Endothelial cell of umbilical vein (primary cell): Measurements from ENCODE around the gene IGSF9B. TPM values are rescaled to one million over a fixed set of nuclear protein-coding genes. Genes with fewer than 3 reads are reported as not detected.

ENCODE experiments used
- BruUV-seq: library from RNA; stranded (reverse); fragments of 400-500 nt; replicated peaks from 2 replicates; lab custom pipeline; 2021; lab: Mats Ljungman, UMichigan
- CTCF ChIA-PET: fragments of 300-600, 350-600 bp; sonication (Branson Sonifier 250); formaldehyde crosslinking; loops from one replicate; lab custom pipeline; 2021; ENCODE audit warnings: antibody characterized with exemption, inconsistent platforms; lab: Charles Lee
- POLR2A ChIA-PET: fragments of 300-600, 350-600 bp; sonication (Branson Sonifier 250); formaldehyde crosslinking; loops from one replicate; lab custom pipeline; 2021; ENCODE audit warnings: antibody characterized with exemption, inconsistent platforms; lab: Charles Lee
- DNase-seq: peaks from one replicate; pipeline ENCODE4 v3.0.0-alpha.2; 2011; ENCODE audit warnings: low read depth, low spot score
- FAIRE-seq: peaks from 2 replicates; lab custom pipeline; 2011; peaks lifted over from hg19 to GRCh38; lab: Jason Lieb, UNC
- H2AFZ ChIP-seq: 2 replicates; pipeline ENCODE4 v1.6.0; 2012; ENCODE audit warnings: low read depth, low read length, control low read depth, inconsistent platforms
- H3K27ac ChIP-seq: 2 replicates; pipeline ENCODE4 v1.5.1; 2011; ENCODE audit warnings: low read depth, mild to moderate bottlenecking, control low read depth, low read length, moderate library complexity; ENCODE audit not compliant: insufficient read depth
- H3K27me3 ChIP-seq, 2 experiments: 2 replicates each; pipeline versions ENCODE4 v1.6.0 to v1.6.1; 2011; ENCODE audit warnings: low read length in 2 of 2, mixed read lengths in 1 of 2; ENCODE audit not compliant: control insufficient read depth in 2 of 2, insufficient read depth in 2 of 2
- H3K36me3 ChIP-seq, 2 experiments: 2 replicates in 1 of 2; 3 replicates in 1 of 2; pipeline ENCODE4 v1.5.1; 2011; ENCODE audit warnings: low read length in 2 of 2, mild to moderate bottlenecking in 1 of 2, moderate library complexity in 1 of 2; ENCODE audit not compliant: control insufficient read depth in 2 of 2, insufficient read depth in 2 of 2; ENCODE audit errors: extremely low read depth in 1 of 2
- H3K4me1 ChIP-seq: 3 replicates; pipeline ENCODE4 v1.5.1; 2011; ENCODE audit warnings: mild to moderate bottlenecking, low read length; ENCODE audit not compliant: control insufficient read depth, insufficient read depth; ENCODE audit errors: extremely low read depth
- H3K4me2 ChIP-seq: 2 replicates; pipeline ENCODE4 v1.6.1; 2011; ENCODE audit warnings: low read length, control low read depth, mixed read lengths; ENCODE audit not compliant: insufficient read depth
- H3K4me3 ChIP-seq, 3 experiments: fragments of 200-600 bp in 1 of 3; sonication (generic), shearing (Covaris generic) in 1 of 3; replicated peaks in 1 of 3; 2 replicates each; pipeline ENCODE4 v1.5.1; 2011 to 2016; ENCODE audit warnings: control low read depth in 3 of 3, low read length in 3 of 3, mild to moderate bottlenecking in 2 of 3, inconsistent platforms in 1 of 3, low read depth in 1 of 3, moderate library complexity in 1 of 3; ENCODE audit not compliant: insufficient read depth in 1 of 3
- H3K79me2 ChIP-seq: 2 replicates; pipeline ENCODE4 v1.6.0; 2012; ENCODE audit warnings: low read length, inconsistent platforms; ENCODE audit not compliant: control insufficient read depth, insufficient read depth
- H3K9ac ChIP-seq: replicated peaks from 2 replicates; pipeline ENCODE3; 2011; ENCODE audit warnings: low read length, control low read depth; ENCODE audit not compliant: insufficient read depth; ENCODE audit errors: extremely low read depth
- H3K9me1 ChIP-seq: replicated peaks from 3 replicates; pipeline ENCODE4 v1.6.0; 2011; ENCODE audit warnings: mild to moderate bottlenecking, low read length; ENCODE audit not compliant: control insufficient read depth, insufficient read depth; ENCODE audit errors: extremely low read depth
- H3K9me3 ChIP-seq: replicated peaks from 2 replicates; pipeline ENCODE4 v1.5.1; 2012; ENCODE audit warnings: low read length, inconsistent platforms; ENCODE audit not compliant: control insufficient read depth, insufficient read depth
- H4K20me1 ChIP-seq: replicated peaks from 2 replicates; pipeline ENCODE3; 2011; ENCODE audit warnings: mild to moderate bottlenecking, low read length; ENCODE audit not compliant: control insufficient read depth, insufficient read depth; ENCODE audit errors: extremely low read depth
- EZH2 ChIP-seq: IDR thresholded peaks from 2 replicates; pipeline ENCODE4 v1.6.1; 2012; ENCODE audit warnings: borderline replicate concordance, low read depth, mild to moderate bottlenecking, moderate library complexity, low read length, inconsistent platforms; ENCODE audit not compliant: severe bottlenecking
- FOS ChIP-seq: IDR thresholded peaks from 2 replicates; pipeline ENCODE4 v1.6.1; 2011; ENCODE audit warnings: mild to moderate bottlenecking, low read length, moderate library complexity, borderline replicate concordance; ENCODE audit not compliant: insufficient read depth
- GATA2 ChIP-seq: IDR thresholded peaks from 2 replicates; pipeline ENCODE4 v1.7.0; 2011; ENCODE audit warnings: low read depth, mild to moderate bottlenecking, moderate library complexity, mixed read lengths, low read length; ENCODE audit not compliant: insufficient read length, insufficient read depth
- JUN ChIP-seq: IDR thresholded peaks from 2 replicates; pipeline ENCODE4 v1.6.1; 2011; ENCODE audit warnings: borderline replicate concordance, low read depth; ENCODE audit not compliant: insufficient read length, insufficient read depth
- MYC ChIP-seq: IDR thresholded peaks from one replicate; pipeline ENCODE4 v1.6.1; 2011; ENCODE audit warnings: mild to moderate bottlenecking, low read depth, low read length
- POLR2A ChIP-seq: IDR thresholded peaks from 2 replicates; pipeline ENCODE4 v1.6.1; 2012; ENCODE audit warnings: low read depth, mild to moderate bottlenecking, control low read depth, low read length
- POLR2AphosphoS5 ChIP-seq: IDR thresholded peaks from 2 replicates; pipeline ENCODE4 v1.6.1; 2012; ENCODE audit warnings: low read depth, mild to moderate bottlenecking, control low read depth, low read length, moderate library complexity; ENCODE audit not compliant: insufficient read depth
- dilution Hi-C: fragments of 300-500 bp; cut with MboI; formaldehyde crosslinking; loops from one replicate; pipeline ENCODE4 v1.15.0; 2019; ENCODE audit warnings: low sequenced_read_pairs; ENCODE audit not compliant: extremely low pct_ligation_motif_present
- intact Hi-C: fragments of 100-400 bp; cut with micrococcal nuclease; formaldehyde crosslinking; loops from one replicate; pipeline ENCODE4 v1.10.0; 2022
- polyA plus RNA-seq, 4 experiments: library from polyadenylated mRNA; depleted of rRNA in 3 of 4; stranded (reverse) in 3 of 4; unstranded in 1 of 4; fragments of >200 nt; gene quantifications; 2 replicates each; pipeline versions ENCODE4 v1.2.1 to v1.2.3, GENCODE V29; 2011 to 2012; ENCODE audit warnings: missing spikeins in 1 of 4
- total RNA-seq: library from RNA; stranded (reverse); gene quantifications from 2 replicates; pipeline ENCODE4 v1.2.3, GENCODE V29; 2021
- TF ChIP-seq, protein P1 (sequence below), 2 donors: IDR thresholded peaks; 1 replicate in 1 of 2; 2 replicates in 1 of 2; pipeline ENCODE4 v1.5.1; 2011; ENCODE audit warnings: low read length in 2 of 2, mild to moderate bottlenecking in 2 of 2, moderate library complexity in 2 of 2, control low read depth in 1 of 2, inconsistent platforms in 1 of 2, low read depth in 1 of 2; ENCODE audit not compliant: insufficient read depth in 1 of 2; ENCODE audit errors: extremely low read depth in 1 of 2
- TF ChIP-seq, protein P2 (sequence below): IDR thresholded peaks from 2 replicates; pipeline ENCODE4 v1.6.1; 2011; ENCODE audit not compliant: insufficient read depth, insufficient read length

IGSF9B gene
- total and polyA plus RNA-seq, 2 donors (not counting 3 experiments of a cell fraction or from before 2014, with no cell fraction given) = 0.15 to 0.18 TPM

DNA sequence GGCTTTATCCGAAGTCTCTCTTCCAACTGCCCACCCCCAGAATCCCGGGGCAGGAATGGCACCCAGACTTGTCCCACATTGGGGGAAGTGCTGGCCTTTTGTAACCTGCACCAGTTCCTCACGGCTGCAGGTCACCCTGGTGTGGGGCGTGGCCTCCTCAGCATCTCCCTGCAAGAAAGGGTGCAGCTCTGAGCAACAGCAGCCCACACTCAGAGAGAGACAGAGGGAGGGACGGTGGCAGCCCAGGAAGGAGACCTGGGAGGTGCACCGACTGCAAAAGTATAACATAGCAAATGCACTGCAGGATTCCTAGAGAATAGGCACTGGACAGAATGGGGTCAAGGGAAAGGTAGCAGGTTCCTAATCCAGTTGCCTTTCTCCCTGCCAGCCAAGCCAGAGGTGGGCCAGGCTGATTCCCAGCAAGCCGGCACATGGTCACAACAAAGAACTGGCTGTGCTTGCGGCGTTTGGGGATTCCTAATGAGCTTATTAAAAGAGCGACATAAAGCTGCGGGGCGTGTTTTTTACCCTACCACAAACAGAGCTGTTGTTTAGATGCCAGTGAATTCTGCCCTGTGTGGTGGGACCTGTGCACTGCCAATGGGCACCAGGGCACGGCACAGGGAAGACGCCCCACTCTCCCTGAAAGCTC is 18.2 kb upstream of the IGSF9B start:
- Histone ChIP-seq H3K27me3 (no peaks in the 10 kb centered on the region), H3K4me2 (no peak overlapping the region), H3K79me2 (no peaks in the 10 kb centered on the region), H3K4me1 (no peaks in the 10 kb centered on the region), H3K9ac (no peak overlapping the region), H2AFZ (no peak overlapping the region), H3K36me3 (no peaks in the 10 kb centered on the region), H3K9me1 (no peaks in the 10 kb centered on the region), H3K27ac (no peak overlapping the region), H3K4me3 (no peak overlapping the region), H4K20me1 (no peaks in the 10 kb centered on the region), H3K9me3 (no peaks in the 10 kb centered on the region)
- FAIRE-seq = no peak
- CTCF ChIA-PET = no interaction called here
- no TSS peak for BruUV-seq
- dilution Hi-C loops (no loop called here), intact Hi-C loops (loop anchor here (1.0 kb wide), 1 partner anchor 33 kb away; no protein-coding TSS in a partner anchor)
- no peak for DNase-seq
- POLR2A ChIA-PET = no interaction called here
- TF ChIP-seq, protein P1, sequence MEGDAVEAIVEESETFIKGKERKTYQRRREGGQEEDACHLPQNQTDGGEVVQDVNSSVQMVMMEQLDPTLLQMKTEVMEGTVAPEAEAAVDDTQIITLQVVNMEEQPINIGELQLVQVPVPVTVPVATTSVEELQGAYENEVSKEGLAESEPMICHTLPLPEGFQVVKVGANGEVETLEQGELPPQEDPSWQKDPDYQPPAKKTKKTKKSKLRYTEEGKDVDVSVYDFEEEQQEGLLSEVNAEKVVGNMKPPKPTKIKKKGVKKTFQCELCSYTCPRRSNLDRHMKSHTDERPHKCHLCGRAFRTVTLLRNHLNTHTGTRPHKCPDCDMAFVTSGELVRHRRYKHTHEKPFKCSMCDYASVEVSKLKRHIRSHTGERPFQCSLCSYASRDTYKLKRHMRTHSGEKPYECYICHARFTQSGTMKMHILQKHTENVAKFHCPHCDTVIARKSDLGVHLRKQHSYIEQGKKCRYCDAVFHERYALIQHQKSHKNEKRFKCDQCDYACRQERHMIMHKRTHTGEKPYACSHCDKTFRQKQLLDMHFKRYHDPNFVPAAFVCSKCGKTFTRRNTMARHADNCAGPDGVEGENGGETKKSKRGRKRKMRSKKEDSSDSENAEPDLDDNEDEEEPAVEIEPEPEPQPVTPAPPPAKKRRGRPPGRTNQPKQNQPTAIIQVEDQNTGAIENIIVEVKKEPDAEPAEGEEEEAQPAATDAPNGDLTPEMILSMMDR (IDR thresholded peaks at IDR 0.05; ENCODE audit: extremely low read depth in 1 of 2, insufficient read depth in 1 of 2, low read depth in 1 of 2, low read length in 2 of 2) = no peak
- TF ChIP-seq EZH2 (no peak), POLR2A (no peak), JUN (no peak), FOS (no peak), MYC (no peak), GATA2 (no peak), POLR2AphosphoS5 (no peak)
- TF ChIP-seq, protein P2, sequence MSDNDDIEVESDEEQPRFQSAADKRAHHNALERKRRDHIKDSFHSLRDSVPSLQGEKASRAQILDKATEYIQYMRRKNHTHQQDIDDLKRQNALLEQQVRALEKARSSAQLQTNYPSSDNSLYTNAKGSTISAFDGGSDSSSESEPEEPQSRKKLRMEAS = no peak
